Hepatocyte (in vitro differentiated cells): Measurements from ENCODE around the gene RNF182.

Experiments used
- EZH2phosphoT487 ChIP-seq: fragments of 200-600 bp; sonication (generic); IDR thresholded peaks from one replicate; pipeline ENCODE4 v1.6.1; 2018; ENCODE audit warnings: antibody characterized with exemption, mild to moderate bottlenecking, low read depth, moderate library complexity; ENCODE audit not compliant: unreplicated experiment, severe bottlenecking
- TF ChIP-seq, protein P1 (sequence below): fragments of 200-600 bp; sonication (generic); IDR thresholded peaks from 2 replicates; pipeline ENCODE4 v1.5.1; 2016; ENCODE audit warnings: antibody characterized with exemption, mild to moderate bottlenecking; ENCODE audit not compliant: poor library complexity

DNA sequence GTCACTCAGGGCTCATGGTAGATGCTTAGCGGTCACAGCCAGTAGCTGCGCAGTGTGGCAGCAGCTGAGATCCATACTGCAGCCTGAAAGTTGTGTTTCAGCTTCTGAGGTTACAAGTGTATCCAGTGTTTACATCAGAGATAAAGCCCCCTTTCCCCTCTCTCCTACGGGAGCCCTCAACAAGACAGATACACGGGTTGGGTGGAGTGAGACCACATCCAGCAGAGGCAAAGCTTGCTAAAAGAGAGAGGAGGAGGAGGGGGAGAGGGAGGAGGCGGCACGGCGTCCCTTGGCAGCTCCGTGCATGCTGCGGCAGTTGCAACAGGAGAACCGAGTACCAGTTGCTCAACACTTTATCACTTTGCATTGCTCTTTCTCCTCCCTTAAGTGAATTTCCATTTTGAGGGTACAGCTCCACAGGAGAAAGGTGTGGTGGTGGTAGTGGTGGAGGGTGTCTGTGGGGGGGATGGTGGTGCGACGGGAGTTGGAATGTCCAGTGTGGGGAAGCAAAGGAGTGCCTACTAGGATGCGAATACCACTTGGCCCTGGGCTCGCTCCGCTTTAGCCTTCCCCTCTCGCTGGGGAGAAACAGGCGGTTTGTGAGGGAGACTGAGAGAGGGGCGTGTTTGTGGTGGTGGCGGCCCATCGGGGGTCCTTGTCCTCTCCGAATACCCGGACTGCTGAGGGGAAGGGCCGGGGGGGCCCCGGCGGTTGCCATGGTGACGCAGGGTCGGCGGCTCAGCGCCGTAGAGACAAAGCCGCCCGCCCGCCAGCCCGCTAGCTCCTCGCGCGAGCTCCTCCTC, 405 bp upstream of the RNF182 start:
- TF ChIP-seq, protein P1, sequence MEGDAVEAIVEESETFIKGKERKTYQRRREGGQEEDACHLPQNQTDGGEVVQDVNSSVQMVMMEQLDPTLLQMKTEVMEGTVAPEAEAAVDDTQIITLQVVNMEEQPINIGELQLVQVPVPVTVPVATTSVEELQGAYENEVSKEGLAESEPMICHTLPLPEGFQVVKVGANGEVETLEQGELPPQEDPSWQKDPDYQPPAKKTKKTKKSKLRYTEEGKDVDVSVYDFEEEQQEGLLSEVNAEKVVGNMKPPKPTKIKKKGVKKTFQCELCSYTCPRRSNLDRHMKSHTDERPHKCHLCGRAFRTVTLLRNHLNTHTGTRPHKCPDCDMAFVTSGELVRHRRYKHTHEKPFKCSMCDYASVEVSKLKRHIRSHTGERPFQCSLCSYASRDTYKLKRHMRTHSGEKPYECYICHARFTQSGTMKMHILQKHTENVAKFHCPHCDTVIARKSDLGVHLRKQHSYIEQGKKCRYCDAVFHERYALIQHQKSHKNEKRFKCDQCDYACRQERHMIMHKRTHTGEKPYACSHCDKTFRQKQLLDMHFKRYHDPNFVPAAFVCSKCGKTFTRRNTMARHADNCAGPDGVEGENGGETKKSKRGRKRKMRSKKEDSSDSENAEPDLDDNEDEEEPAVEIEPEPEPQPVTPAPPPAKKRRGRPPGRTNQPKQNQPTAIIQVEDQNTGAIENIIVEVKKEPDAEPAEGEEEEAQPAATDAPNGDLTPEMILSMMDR, result no peak
- no peak for TF ChIP-seq EZH2phosphoT487
